SK-N-MC (cell line): ENCODE results near the gene DTHD1.

Experiments
- EZH2 ChIP-seq: fragments of 200-600 bp; sonication (generic); IDR thresholded peaks from one replicate; pipeline ENCODE4 v1.6.1; 2017; ENCODE audit warnings: antibody characterized with exemption
- FOXP2 ChIP-seq: optimal IDR thresholded peaks from 2 replicates; pipeline ENCODE3; 2011; ENCODE audit warnings: mild to moderate bottlenecking, moderate library complexity; ENCODE audit not compliant: insufficient read depth; ENCODE audit errors: extremely low read length, control extremely low read depth
- POLR2AphosphoS5 ChIP-seq: IDR thresholded peaks from 2 replicates; pipeline ENCODE4 v1.6.1; 2012; ENCODE audit warnings: mild to moderate bottlenecking, low read depth, low read length, borderline replicate concordance

- TF ChIP-seq EZH2 = no peak
- TF ChIP-seq POLR2AphosphoS5 = no peak
- no peak for TF ChIP-seq FOXP2
Measured at GRCh38 chr4:36326476-36327029, 45.1 kb downstream of the DTHD1 start.
